ENCODE data around the gene RGS9BP.

Gene RGS9BP

GRCh38 chr19:32675720-32676185, at the start of gene RGS9BP:
RGS9BP (plus strand) TSS chr19:32675848; CDS start chr19:32676264, 416 bp downstream.
- Histone ChIP-seq H3F3A (ENCODE audit: insufficient read depth, low read length) (no peaks in the 10 kb centered on the region), H3K4me2 (ENCODE audit: low read depth, low read length) (peak within 1 kb of the TSS; percentile 98), H3K9me2 (replicated peaks; ENCODE audit: insufficient read depth, low read length) (no peaks in the 10 kb centered on the region), H3K9me3 (replicated peaks; ENCODE audit: insufficient read depth, low read length) (no peaks in the 10 kb centered on the region), H3K27ac (ENCODE audit: low read length) (peak within 1 kb of the TSS; percentile 48; the same call in 1 of the 2 replicates), H3K36me3 (replicated peaks; ENCODE audit: insufficient read depth, low read length) (no peaks in the 10 kb centered on the region), H3K9ac (ENCODE audit: low read length) (peak within 1 kb of the TSS; percentile 71), H3K27me3 (replicated peaks; ENCODE audit: insufficient read depth, low read length) (no peaks in the 10 kb centered on the region), H4K20me1 (ENCODE audit: insufficient read depth, low read length) (no peaks in the 10 kb centered on the region), H3K4me3 (ENCODE audit: low read length) (peak within 1 kb of the TSS; percentile 97), H3K4me1 (ENCODE audit: low read length) (0 out of 2 replicates have a peak, but pooled peaks cover 6% of the 10 kb centered on the region), H2AFZ (ENCODE audit: low read length) (peak within 1 kb of the TSS; percentile 98), H3K79me2 (ENCODE audit: low read length) (peaks cover 39% of the 10 kb centered on the region)
- TF ChIP-seq EZH2phosphoT487 (IDR thresholded peaks at IDR 0.05; ENCODE audit: low read length): no peak
- TF ChIP-seq CTCF (IDR thresholded peaks at IDR 0.05; ENCODE audit: low read length): no peak
- no peak for TF ChIP-seq EZH2 (optimal IDR thresholded peaks at IDR 0.05; ENCODE audit: low read depth, low read length)
- DNase-seq: peak; percentile 73

GRCh38 chr19:32626969-32627368, 48.7 kb upstream of the RGS9BP start:
- DNase-seq: no peak
- H3K36me3 ChIP-seq (replicated peaks; ENCODE audit: insufficient read depth, low read length): no peaks in the 10 kb centered on the region
- H3K9me2 ChIP-seq (replicated peaks; ENCODE audit: insufficient read depth, low read length): no peaks in the 10 kb centered on the region
- H3K9ac ChIP-seq (ENCODE audit: low read length): no peak overlapping the region
- no peaks in the 10 kb centered on the region for H3K4me1 ChIP-seq (ENCODE audit: low read length)
- no peaks in the 10 kb centered on the region for H3K27me3 ChIP-seq (replicated peaks; ENCODE audit: insufficient read depth, low read length)
- H3K4me2 ChIP-seq (ENCODE audit: low read depth, low read length): no peak overlapping the region
- TF ChIP-seq CTCF (IDR thresholded peaks at IDR 0.05; ENCODE audit: low read length) (no peak), EZH2phosphoT487 (IDR thresholded peaks at IDR 0.05; ENCODE audit: low read length) (no peak)
- no peaks in the 10 kb centered on the region for H3K79me2 ChIP-seq (ENCODE audit: low read length)
- no peaks in the 10 kb centered on the region for H3F3A ChIP-seq (ENCODE audit: insufficient read depth, low read length)
- H2AFZ ChIP-seq (ENCODE audit: low read length): no peak overlapping the region
- H3K4me3 ChIP-seq (ENCODE audit: low read length): no peak overlapping the region
- H3K9me3 ChIP-seq (replicated peaks; ENCODE audit: insufficient read depth, low read length): no peaks in the 10 kb centered on the region
- H4K20me1 ChIP-seq (ENCODE audit: insufficient read depth, low read length): no peaks in the 10 kb centered on the region
- no peak overlapping the region for H3K27ac ChIP-seq (ENCODE audit: low read length)

GRCh38 chr19:32627714-32628270, 47.9 kb upstream of the RGS9BP start:
- H3K27me3 ChIP-seq (replicated peaks; ENCODE audit: insufficient read depth, low read length): no peaks in the 10 kb centered on the region
- no peaks in the 10 kb centered on the region for H4K20me1 ChIP-seq (ENCODE audit: insufficient read depth, low read length)
- H2AFZ ChIP-seq (ENCODE audit: low read length): no peak overlapping the region
- no peaks in the 10 kb centered on the region for H3K9me2 ChIP-seq (replicated peaks; ENCODE audit: insufficient read depth, low read length)
- H3K9me3 ChIP-seq (replicated peaks; ENCODE audit: insufficient read depth, low read length): no peaks in the 10 kb centered on the region
- H3K9ac ChIP-seq (ENCODE audit: low read length): no peak overlapping the region
- DNase-seq: no peak
- H3K27ac ChIP-seq (ENCODE audit: low read length): no peak overlapping the region
- no peak overlapping the region for H3K4me3 ChIP-seq (ENCODE audit: low read length)
- H3K79me2 ChIP-seq (ENCODE audit: low read length): no peaks in the 10 kb centered on the region
- no peak for TF ChIP-seq CTCF (IDR thresholded peaks at IDR 0.05; ENCODE audit: low read length)
- TF ChIP-seq EZH2 (optimal IDR thresholded peaks at IDR 0.05; ENCODE audit: low read depth, low read length): no peak
- no peak for TF ChIP-seq EZH2phosphoT487 (IDR thresholded peaks at IDR 0.05; ENCODE audit: low read length)
- H3K36me3 ChIP-seq (replicated peaks; ENCODE audit: insufficient read depth, low read length): no peaks in the 10 kb centered on the region
- H3F3A ChIP-seq (ENCODE audit: insufficient read depth, low read length): no peaks in the 10 kb centered on the region
- no peak overlapping the region for H3K4me2 ChIP-seq (ENCODE audit: low read depth, low read length)
- no peaks in the 10 kb centered on the region for H3K4me1 ChIP-seq (ENCODE audit: low read length)
